Esophagus squamous epithelium (tissue), 4 donors: ENCODE measurements around the gene ZHX3.

Experiments
- CTCF ChIP-seq, 6 experiments: fragments of 450-650 bp in 4 of 6; fragments of 200-600 bp in 2 of 6; sonication (generic) in 2 of 6; IDR thresholded peaks; one replicate each; pipeline ENCODE4 v1.5.1; 2016 to 2019; ENCODE audit warnings: antibody characterized with exemption in 6 of 6, mild to moderate bottlenecking in 4 of 6, moderate library complexity in 4 of 6
- POLR2A ChIP-seq, 4 donors: fragments of 450-650 bp; IDR thresholded peaks; one replicate each; pipeline ENCODE4 v1.6.1; 2017; ENCODE audit warnings: antibody characterized with exemption in 4 of 4, mild to moderate bottlenecking in 4 of 4, moderate library complexity in 3 of 4

DNA sequence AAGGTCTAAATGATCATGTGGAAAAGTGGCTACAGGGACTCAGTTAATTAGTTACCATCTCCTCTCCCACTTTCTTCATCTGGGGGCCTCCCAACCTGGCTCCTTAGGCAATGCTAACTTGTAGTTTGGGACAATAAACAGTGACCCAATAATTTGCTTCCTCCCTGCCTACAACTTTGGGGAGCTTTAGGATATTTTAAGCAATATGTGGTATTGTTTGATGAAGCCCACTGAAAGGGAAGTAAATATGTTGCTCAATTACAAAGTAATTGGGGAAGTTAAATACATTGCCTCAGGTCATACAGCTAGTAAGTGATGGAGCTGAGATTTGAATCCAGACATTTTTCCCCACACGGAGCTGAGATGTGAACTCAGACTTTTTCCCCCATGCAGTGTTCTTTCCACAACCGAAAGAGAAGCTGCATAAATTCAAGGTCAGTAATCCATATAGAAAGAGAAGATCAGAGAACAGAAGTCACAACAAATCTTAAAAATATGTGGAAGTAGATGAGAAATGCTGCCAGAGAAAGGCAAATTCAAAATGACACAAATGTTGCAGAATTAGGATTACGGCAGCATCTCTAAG is 26.6 kb downstream of the ZHX3 start:
- TF ChIP-seq CTCF (IDR thresholded peaks at IDR 0.05) (no peak), POLR2A (IDR thresholded peaks at IDR 0.05) (no peak)
